Measurements from ENCODE around the gene HNRNPA1. TPM values are rescaled to one million over a fixed set of nuclear protein-coding genes. Genes with fewer than 3 reads are reported as not detected.

Gene HNRNPA1
- total and polyA plus RNA-seq, 9 of the 15 experiments (the other 6 are each of a cell fraction or from before 2014, with no cell fraction given): 1,166 to 2,703 (median 1,815) TPM

DNA sequence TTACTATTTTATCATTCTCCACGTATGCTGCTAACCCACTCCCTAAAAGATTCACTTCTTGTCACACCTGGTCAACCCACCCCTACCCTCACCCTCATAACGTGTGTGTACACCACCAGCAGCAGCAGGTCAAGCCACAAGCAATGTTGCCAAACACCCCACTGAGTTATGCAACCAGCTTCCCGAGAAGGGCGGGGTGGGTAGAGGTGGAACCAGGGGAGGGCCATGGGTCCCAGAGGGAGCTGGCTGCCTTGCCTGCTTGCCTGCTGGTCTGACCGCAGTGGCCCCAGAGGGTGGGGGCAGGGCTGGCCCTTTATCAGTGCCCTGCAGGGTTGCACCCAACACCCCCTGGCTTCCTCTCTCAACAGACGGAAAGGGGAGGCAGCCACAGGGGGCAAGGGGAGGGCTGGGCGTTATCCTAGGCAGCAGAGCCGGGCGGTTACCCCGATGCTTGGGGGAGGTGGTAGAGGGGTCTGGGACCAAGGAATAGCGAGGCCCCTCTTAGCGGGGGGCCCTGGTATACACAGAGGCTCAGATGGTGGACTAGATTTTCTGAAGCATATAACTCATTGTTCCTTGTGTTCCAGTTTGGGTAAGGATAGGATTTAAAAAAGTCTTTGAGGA lies 23.8 kb downstream of the HNRNPA1 start (continued):
- TF ChIP-seq, protein P1, sequence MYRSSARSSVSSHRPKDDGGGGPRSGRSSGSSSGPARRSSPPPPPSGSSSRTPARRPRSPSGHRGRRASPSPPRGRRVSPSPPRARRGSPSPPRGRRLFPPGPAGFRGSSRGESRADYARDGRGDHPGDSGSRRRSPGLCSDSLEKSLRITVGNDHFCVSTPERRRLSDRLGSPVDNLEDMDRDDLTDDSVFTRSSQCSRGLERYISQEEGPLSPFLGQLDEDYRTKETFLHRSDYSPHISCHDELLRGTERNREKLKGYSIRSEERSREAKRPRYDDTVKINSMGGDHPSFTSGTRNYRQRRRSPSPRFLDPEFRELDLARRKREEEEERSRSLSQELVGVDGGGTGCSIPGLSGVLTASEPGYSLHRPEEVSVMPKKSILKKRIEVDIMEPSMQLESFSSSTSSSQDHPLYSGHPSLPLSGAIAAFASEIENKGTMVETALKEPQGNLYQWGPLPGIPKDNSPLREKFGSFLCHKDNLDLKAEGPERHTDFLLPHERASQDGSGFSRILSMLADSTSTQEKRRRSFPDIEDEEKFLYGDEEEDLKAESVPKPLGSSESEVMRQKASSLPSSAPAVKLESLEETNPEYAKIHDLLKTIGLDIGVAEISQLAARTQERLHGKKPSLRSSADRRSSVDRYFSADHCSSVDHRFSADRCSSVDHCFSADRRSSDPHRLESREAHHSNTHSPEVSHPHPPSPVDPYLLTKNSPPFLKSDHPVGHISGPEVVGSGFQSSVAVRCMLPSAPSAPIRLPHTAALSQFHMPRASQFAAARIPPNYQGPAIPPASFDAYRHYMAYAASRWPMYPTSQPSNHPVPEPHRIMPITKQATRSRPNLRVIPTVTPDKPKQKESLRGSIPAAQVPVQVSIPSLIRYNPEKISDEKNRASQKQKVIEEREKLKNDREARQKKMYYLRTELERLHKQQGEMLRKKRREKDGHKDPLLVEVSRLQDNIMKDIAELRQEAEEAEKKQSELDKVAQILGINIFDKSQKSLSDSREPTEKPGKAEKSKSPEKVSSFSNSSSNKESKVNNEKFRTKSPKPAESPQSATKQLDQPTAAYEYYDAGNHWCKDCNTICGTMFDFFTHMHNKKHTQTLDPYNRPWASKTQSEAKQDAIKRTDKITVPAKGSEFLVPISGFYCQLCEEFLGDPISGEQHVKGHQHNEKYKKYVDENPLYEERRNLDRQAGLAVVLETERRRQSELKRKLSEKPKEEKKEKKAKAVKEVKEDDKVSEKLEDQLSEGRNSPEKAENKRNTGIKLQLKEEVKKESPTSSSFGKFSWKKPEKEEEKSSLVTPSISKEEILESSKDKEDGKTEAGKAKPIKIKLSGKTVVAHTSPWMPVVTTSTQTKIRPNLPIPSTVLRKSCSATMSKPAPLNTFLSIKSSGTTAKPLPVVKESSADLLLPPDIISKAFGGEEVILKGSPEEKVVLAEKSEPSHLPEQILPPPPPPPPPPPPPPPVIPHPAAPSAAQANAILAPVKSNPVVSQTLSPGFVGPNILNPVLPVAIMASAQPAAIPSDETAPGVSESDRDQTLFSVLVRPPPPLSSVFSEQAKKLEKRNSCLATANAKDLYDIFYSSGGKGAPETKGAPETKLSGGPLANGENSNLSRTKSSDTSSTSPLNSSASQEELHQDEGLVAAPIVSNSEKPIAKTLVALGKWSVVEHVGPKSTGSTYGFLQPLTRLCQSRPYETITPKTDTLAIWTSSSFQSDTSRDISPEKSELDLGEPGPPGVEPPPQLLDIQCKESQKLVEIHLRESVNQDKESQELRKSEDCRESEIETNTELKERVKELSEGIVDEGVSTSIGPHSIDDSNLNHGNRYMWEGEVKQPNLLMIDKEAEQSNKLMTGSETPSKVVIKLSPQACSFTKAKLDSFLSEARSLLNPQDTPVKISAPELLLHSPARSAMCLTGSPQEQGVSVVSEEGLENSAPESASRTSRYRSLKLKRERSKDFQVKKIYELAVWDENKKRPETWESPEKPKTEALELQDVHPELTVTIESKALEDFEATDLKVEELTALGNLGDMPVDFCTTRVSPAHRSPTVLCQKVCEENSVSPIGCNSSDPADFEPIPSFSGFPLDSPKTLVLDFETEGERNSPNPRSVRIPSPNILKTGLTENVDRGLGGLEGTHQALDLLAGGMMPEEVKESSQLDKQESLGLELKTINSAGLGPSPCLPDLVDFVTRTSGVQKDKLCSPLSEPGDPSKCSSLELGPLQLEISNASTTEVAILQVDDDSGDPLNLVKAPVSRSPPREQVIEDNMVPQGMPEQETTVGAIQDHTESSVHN (IDR thresholded peaks at IDR 0.05; ENCODE audit: borderline replicate concordance in 1 of 2, low read depth in 1 of 2): no peak
- TF ChIP-seq, protein P2, sequence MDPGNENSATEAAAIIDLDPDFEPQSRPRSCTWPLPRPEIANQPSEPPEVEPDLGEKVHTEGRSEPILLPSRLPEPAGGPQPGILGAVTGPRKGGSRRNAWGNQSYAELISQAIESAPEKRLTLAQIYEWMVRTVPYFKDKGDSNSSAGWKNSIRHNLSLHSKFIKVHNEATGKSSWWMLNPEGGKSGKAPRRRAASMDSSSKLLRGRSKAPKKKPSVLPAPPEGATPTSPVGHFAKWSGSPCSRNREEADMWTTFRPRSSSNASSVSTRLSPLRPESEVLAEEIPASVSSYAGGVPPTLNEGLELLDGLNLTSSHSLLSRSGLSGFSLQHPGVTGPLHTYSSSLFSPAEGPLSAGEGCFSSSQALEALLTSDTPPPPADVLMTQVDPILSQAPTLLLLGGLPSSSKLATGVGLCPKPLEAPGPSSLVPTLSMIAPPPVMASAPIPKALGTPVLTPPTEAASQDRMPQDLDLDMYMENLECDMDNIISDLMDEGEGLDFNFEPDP (CRISPR knock-in tag; IDR thresholded peaks at IDR 0.05): no peak
- peak; percentile 89 for TF ChIP-seq CXXC5 (CRISPR knock-in tag; IDR thresholded peaks at IDR 0.05)
- peak; percentile 88 for TF ChIP-seq ZNF311 (CRISPR knock-in tag; IDR thresholded peaks at IDR 0.05)
- TF ChIP-seq, protein P3, sequence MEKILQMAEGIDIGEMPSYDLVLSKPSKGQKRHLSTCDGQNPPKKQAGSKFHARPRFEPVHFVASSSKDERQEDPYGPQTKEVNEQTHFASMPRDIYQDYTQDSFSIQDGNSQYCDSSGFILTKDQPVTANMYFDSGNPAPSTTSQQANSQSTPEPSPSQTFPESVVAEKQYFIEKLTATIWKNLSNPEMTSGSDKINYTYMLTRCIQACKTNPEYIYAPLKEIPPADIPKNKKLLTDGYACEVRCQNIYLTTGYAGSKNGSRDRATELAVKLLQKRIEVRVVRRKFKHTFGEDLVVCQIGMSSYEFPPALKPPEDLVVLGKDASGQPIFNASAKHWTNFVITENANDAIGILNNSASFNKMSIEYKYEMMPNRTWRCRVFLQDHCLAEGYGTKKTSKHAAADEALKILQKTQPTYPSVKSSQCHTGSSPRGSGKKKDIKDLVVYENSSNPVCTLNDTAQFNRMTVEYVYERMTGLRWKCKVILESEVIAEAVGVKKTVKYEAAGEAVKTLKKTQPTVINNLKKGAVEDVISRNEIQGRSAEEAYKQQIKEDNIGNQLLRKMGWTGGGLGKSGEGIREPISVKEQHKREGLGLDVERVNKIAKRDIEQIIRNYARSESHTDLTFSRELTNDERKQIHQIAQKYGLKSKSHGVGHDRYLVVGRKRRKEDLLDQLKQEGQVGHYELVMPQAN (IDR thresholded peaks at IDR 0.05; ENCODE audit: borderline replicate concordance): no peak
- TF ChIP-seq, protein P4, sequence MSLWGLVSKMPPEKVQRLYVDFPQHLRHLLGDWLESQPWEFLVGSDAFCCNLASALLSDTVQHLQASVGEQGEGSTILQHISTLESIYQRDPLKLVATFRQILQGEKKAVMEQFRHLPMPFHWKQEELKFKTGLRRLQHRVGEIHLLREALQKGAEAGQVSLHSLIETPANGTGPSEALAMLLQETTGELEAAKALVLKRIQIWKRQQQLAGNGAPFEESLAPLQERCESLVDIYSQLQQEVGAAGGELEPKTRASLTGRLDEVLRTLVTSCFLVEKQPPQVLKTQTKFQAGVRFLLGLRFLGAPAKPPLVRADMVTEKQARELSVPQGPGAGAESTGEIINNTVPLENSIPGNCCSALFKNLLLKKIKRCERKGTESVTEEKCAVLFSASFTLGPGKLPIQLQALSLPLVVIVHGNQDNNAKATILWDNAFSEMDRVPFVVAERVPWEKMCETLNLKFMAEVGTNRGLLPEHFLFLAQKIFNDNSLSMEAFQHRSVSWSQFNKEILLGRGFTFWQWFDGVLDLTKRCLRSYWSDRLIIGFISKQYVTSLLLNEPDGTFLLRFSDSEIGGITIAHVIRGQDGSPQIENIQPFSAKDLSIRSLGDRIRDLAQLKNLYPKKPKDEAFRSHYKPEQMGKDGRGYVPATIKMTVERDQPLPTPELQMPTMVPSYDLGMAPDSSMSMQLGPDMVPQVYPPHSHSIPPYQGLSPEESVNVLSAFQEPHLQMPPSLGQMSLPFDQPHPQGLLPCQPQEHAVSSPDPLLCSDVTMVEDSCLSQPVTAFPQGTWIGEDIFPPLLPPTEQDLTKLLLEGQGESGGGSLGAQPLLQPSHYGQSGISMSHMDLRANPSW (CRISPR knock-in tag; IDR thresholded peaks at IDR 0.05): no peak
- TF ChIP-seq ARHGAP35 (IDR thresholded peaks at IDR 0.05; ENCODE audit: partially characterized antibody): no peak
- TF ChIP-seq, protein P5, sequence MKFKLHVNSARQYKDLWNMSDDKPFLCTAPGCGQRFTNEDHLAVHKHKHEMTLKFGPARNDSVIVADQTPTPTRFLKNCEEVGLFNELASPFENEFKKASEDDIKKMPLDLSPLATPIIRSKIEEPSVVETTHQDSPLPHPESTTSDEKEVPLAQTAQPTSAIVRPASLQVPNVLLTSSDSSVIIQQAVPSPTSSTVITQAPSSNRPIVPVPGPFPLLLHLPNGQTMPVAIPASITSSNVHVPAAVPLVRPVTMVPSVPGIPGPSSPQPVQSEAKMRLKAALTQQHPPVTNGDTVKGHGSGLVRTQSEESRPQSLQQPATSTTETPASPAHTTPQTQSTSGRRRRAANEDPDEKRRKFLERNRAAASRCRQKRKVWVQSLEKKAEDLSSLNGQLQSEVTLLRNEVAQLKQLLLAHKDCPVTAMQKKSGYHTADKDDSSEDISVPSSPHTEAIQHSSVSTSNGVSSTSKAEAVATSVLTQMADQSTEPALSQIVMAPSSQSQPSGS (CRISPR knock-in tag; IDR thresholded peaks at IDR 0.05): no peak
- peak; percentile 68 for TF ChIP-seq NFE2 (IDR thresholded peaks at IDR 0.05; ENCODE audit: low read depth)
- peak; percentile 99 for TF ChIP-seq ARID1B (IDR thresholded peaks at IDR 0.05)
- peak; percentile 46 for TF ChIP-seq ZFP36 (IDR thresholded peaks at IDR 0.05; ENCODE audit: low read depth, low read length, partially characterized antibody)

Data from K562 (cell line).